Colonic mucosa (tissue), 4 donors: Measurements from ENCODE around the gene FZD10. TPM values are rescaled to one million over a fixed set of nuclear protein-coding genes. Genes with fewer than 3 reads are reported as not detected.

Source experiments
- DNase-seq: peaks from one replicate; pipeline ENCODE4 v3.0.0-alpha.2; 2020
- H3K27ac ChIP-seq: fragments of 200-600 bp; one replicate; pipeline ENCODE4 v1.8.0; 2021
- H3K27me3 ChIP-seq: fragments of 200-600 bp; one replicate; pipeline ENCODE4 v1.8.0; 2021
- H3K36me3 ChIP-seq: fragments of 200-600 bp; one replicate; pipeline ENCODE4 v1.8.0; 2021
- H3K4me1 ChIP-seq: fragments of 200-600 bp; one replicate; pipeline ENCODE4 v1.8.0; 2021; ENCODE audit warnings: mild to moderate bottlenecking
- H3K4me3 ChIP-seq: fragments of 200-600 bp; one replicate; pipeline ENCODE4 v1.8.0; 2021
- H3K9ac ChIP-seq, 2 donors: one replicate each; pipeline ENCODE4 v1.7.0; 2013; ENCODE audit warnings: control low read depth in 2 of 2, low read depth in 2 of 2, low read length in 2 of 2
- H3K9me3 ChIP-seq: fragments of 200-600 bp; one replicate; pipeline ENCODE4 v1.8.0; 2021
- CTCF ChIP-seq: fragments of 200-600 bp; IDR thresholded peaks from one replicate; pipeline ENCODE4 v1.8.0; 2022; ENCODE audit warnings: antibody characterized with exemption, mild to moderate bottlenecking
- intact Hi-C: fragments of 100-400 bp; cut with DNase I; formaldehyde crosslinking; loops from one replicate; pipeline ENCODE4 v1.14.1; 2022
- total RNA-seq, 2 donors: library from RNA; stranded (reverse); fragmentation: NEBNext Ultra II Directional in 1 of 2; extraction: Animal tissue kit (Norgen Biotek cat#: 25700) in 1 of 2; gene quantifications; one replicate each; pipeline ENCODE4 v1.2.1, GENCODE V29; 2021
- donor health status: healthy.
- donor health status: DM: no; HTN: no; CAD: no.
- donor health status: DM: no; HTN: no; CAD: no.

The FZD10 gene
- total RNA-seq, 2 donors from 2014 or later = 0.21 to 0.27 TPM

- no peaks in the 10 kb centered on the region for H3K9me3 ChIP-seq
- intact Hi-C loops = no loop called here
Observed at GRCh38 chr12:130117701-130118100, 44.6 kb upstream of the FZD10 start.

GRCh38 chr12:130118181-130118580 lies 44.1 kb upstream of the FZD10 start:
- no peak for TF ChIP-seq CTCF
- no peak overlapping the region for H3K27ac ChIP-seq
- H3K4me1 ChIP-seq = no peaks in the 10 kb centered on the region
- H3K27me3 ChIP-seq = no peaks in the 10 kb centered on the region
- H3K9ac ChIP-seq = no peak overlapping the region
- H3K4me3 ChIP-seq = no peak overlapping the region
- no peaks in the 10 kb centered on the region for H3K9me3 ChIP-seq
- DNase-seq = no peak
- no peaks in the 10 kb centered on the region for H3K36me3 ChIP-seq
- intact Hi-C loops = no loop called here

More at GRCh38 chr12:130117701-130118100, 44.6 kb upstream of the FZD10 start:
- Histone ChIP-seq H3K27ac (no peak overlapping the region), H3K36me3 (no peaks in the 10 kb centered on the region), H3K9ac (no peak overlapping the region), H3K27me3 (no peaks in the 10 kb centered on the region), H3K4me1 (no peaks in the 10 kb centered on the region), H3K4me3 (no peak overlapping the region)
- TF ChIP-seq CTCF = no peak
- no peak for DNase-seq

- no peak overlapping the region for H3K27ac ChIP-seq
- intact Hi-C loops = no loop called here
- no peak overlapping the region for H3K9ac ChIP-seq
- no peak for DNase-seq
- H3K36me3 ChIP-seq = no peaks in the 10 kb centered on the region
- no peak overlapping the region for H3K4me3 ChIP-seq
- H3K27me3 ChIP-seq = no peaks in the 10 kb centered on the region
- H3K9me3 ChIP-seq = no peaks in the 10 kb centered on the region
- TF ChIP-seq CTCF = no peak
- no peaks in the 10 kb centered on the region for H3K4me1 ChIP-seq
Observed at GRCh38 chr12:130119241-130119861, 42.9 kb upstream of the FZD10 start.

- Histone ChIP-seq H3K4me3 (no peak overlapping the region), H3K4me1 (no peaks in the 10 kb centered on the region), H3K36me3 (no peaks in the 10 kb centered on the region), H3K9ac (no peak overlapping the region), H3K27ac (no peak overlapping the region), H3K27me3 (no peaks in the 10 kb centered on the region), H3K9me3 (no peaks in the 10 kb centered on the region)
- intact Hi-C loops = no loop called here
- no peak for TF ChIP-seq CTCF
- DNase-seq = no peak
Observed at GRCh38 chr12:130120012-130120805, 42.1 kb upstream of the FZD10 start.

- no peak overlapping the region for H3K27ac ChIP-seq
Observed at GRCh38 chr12:130121226-130122000, 40.9 kb upstream of the FZD10 start.

More at GRCh38 chr12:130121226-130122000, 40.9 kb upstream of the FZD10 start:
- Histone ChIP-seq H3K9ac (no peak overlapping the region), H3K4me1 (no peaks in the 10 kb centered on the region), H3K27me3 (no peaks in the 10 kb centered on the region), H3K9me3 (no peaks in the 10 kb centered on the region), H3K4me3 (no peak overlapping the region), H3K36me3 (no peaks in the 10 kb centered on the region)
- TF ChIP-seq CTCF = no peak
- intact Hi-C loops = no loop called here
- DNase-seq = no peak
